Activated CD8-positive, alpha-beta memory T cell treated with anti-CD3 and anti-CD28 coated beads, Interleukin-2, amount 50 U/mL, for 24 hours (primary cell): ENCODE results near the gene UGT1A9.

Source experiments
- DNase-seq: peaks from one replicate; pipeline ENCODE4 v3.0.0-alpha.2; 2020; ENCODE audit errors: extremely low read depth

Gene UGT1A9

DNA sequence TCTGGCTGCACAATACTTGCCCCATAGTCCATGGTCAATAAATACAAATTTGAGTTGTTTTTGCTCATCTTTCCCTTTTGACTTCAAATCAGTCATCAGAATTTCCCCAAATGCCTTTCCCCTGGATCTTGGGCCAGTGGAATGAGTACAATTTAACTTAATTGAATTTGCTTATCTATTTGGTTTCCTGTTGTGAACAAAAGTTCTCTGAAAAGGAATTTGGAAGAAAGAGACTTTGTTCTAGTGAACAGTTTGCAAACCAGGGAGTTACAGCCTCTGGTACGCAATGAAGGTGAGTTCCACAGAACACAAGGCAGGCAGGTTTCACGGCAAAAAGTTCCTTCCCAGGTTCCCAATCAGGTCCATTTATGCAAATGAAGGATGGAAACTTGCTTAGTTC lies 87.2 kb downstream of the UGT1A9 start:
- no peak for DNase-seq

DNA sequence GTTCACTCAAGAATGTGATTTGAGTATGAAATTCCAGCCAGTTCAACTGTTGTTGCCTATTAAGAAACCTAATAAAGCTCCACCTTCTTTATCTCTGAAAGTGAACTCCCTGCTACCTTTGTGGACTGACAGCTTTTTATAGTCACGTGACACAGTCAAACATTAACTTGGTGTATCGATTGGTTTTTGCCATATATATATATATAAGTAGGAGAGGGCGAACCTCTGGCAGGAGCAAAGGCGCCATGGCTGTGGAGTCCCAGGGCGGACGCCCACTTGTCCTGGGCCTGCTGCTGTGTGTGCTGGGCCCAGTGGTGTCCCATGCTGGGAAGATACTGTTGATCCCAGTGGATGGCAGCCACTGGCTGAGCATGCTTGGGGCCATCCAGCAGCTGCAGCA lies 88.3 kb downstream of the UGT1A9 start, which contains the start of gene UGT1A1:
TSS of gene UGT1A1 (plus strand) at position 228 of the 400 bp plus-strand sequence. CDS start at position 246, 18 bp downstream.
- DNase-seq = no peak

DNA sequence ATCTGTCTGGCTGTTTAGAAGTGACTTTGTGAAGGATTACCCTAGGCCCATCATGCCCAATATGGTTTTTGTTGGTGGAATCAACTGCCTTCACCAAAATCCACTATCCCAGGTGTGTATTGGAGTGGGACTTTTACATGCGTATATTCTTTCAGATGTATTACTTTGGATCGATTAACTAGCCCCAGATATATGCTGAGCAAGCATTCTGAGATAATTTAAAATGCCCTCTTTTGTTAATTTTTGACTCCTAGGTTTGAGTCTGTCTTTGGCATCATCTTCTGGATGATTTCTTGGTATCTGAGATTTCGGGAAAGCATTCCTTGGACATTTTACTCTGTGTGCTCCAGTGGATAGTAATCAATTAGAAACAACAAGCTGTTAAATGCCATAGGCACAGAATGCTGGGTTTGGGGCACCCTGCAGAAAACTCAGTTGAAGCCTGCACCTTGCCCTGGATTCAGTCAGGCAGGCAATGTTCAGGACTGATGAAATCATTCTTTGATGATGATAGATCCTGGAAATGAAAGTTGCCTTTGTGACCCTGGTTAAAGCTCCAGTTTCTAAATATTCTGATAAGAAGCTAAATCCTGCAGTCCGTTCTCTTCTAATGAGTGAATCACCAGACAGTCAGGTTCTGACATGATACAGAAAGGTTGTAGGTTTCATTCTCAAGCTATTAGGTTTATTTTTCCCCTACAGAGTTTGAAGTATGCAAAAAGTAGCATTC lies 89.5 kb downstream of the UGT1A9 start:
- DNase-seq = no peak

GRCh38 chr2:233764264-233764663 lies 92.6 kb downstream of the UGT1A9 start:
- DNase-seq = no peak

GRCh38 chr2:233764761-233765160 lies 93.1 kb downstream of the UGT1A9 start:
- no peak for DNase-seq

- DNase-seq = no peak
Measured at GRCh38 chr2:233766416-233766815, 94.7 kb downstream of the UGT1A9 start.

- no peak for DNase-seq
Measured at GRCh38 chr2:233768076-233768475, 96.4 kb downstream of the UGT1A9 start.

DNA sequence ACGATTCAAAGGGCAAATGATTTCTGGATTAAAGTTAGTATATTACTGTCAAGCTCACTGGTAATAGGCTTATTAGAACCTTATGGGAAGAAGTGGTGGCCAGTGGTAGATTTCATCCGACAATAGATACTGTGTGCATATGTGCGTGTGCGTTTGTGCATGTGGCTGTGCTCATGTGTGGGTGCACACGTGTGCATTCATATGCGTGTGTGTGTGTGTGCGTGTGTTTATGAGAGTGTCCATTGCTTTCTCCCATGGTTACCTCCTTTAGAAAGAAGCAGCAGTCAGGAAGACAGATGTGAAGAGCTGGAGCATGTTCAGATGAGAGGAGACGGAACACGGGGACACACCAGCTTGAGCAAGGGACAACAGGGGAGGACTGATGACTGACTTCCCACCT lies 97.6 kb downstream of the UGT1A9 start:
- DNase-seq = no peak

- DNase-seq = no peak
Measured at GRCh38 chr2:233772153-233772552, 100.5 kb downstream of the UGT1A9 start.

GRCh38 chr2:233772583-233772982 lies 100.9 kb downstream of the UGT1A9 start:
- DNase-seq = no peak

DNA sequence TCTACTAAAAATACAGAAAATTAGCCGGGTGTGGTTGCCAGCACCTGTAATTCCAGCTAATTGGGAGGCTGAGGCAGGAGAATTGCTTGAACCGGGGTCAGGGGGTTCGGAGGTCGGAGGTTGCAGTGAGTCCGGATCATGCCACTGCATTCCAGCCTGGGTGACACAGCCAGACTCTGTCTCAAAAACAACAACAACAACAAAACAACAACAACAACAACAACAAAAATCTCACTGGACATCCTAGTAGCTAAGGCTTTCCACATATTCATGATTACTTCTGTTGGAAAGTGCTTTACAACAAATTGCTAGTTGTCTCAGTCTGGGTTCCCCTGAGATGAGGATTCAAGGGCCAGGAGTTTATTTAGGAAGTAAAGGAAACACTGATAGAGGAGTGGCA lies 102.2 kb downstream of the UGT1A9 start:
- no peak for DNase-seq

- DNase-seq = no peak
Measured at GRCh38 chr2:233775414-233775813, 103.7 kb downstream of the UGT1A9 start.

GRCh38 chr2:233778030-233778429 lies 106.3 kb downstream of the UGT1A9 start, which contains the start of gene MROH2A:
Gene MROH2A (plus strand): TSS chr2:233778330. CDS start chr2:233779359, 1,029 bp downstream.
- DNase-seq = no peak

DNA sequence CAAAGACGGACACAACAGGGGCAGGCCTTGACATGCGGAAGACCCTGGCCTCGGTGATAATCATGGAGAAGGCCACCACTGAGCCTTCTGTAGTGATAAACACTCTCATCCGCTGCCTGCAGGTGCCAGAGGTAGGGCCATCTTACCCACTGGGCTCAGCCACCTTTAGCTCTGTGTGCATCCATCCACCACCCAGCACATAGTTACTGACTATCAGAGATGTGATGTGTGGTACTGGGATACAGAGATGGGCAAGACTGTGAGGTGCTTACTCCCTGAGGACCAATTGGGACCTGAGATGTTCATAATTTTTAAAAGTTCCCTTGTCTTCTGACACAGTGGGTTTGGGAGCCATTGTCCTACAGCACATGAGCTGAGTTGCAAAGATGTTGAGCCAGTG lies 108.0 kb downstream of the UGT1A9 start:
- no peak for DNase-seq

GRCh38 chr2:233780771-233781170 lies 109.1 kb downstream of the UGT1A9 start:
- DNase-seq = no peak

DNA sequence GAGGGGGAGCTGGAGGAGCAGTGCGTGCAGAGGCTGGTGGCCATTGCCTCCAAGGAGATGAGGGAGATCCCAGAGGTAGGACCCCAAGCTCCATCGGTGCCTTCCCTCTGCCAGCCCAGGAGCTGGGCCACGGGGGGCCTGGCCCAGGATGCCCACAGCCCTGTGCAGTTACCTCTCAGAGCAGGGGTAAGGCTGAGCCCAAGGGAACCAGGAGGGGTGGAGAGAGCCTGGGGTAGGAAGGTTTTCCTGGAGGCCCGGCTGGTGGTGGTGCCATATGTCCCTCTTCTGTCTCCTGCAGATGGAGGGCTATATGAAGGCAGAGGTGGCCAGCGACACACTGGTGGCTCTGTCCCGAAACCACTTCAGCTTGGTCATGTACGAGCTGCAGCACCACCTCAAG lies 117.9 kb downstream of the UGT1A9 start:
- DNase-seq = no peak

DNA sequence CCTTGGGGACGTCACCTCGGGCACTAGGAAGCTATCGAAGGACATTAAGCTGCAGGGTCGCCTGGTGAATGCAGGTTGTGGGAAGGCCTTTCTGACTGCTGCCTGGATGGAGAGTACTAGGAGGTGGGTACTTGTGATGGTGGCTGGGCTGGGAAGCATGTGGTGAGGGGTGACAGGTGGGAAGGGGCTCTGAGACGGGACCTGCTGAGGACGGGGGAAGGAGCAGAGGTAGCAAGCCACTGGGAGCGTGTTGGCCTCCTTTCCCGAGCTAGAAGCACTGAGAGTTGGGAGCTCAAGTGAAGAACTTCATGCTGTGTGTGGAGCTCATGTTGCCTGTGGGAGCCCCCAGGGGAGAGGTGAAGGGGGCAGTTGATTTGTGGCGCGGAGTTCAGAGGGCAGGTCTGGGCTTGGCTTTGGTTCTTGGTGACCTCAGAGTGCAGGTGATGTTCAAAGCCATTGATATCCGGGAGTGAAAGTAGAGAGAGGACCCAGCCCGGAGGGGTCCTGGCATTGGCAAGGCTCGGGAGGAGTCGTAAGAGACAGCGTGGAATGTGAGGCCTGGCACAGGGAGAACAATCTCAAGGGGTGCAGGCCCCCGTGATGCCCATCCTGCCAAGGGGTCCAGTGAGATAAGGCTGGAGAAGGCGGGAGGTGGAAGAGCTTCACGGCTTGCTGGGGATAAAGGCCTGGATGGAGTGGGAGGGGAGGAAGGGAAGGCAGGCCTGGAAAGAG lies 119.6 kb downstream of the UGT1A9 start:
- no peak for DNase-seq

GRCh38 chr2:233791883-233792329 lies 120.2 kb downstream of the UGT1A9 start:
- no peak for DNase-seq

DNA sequence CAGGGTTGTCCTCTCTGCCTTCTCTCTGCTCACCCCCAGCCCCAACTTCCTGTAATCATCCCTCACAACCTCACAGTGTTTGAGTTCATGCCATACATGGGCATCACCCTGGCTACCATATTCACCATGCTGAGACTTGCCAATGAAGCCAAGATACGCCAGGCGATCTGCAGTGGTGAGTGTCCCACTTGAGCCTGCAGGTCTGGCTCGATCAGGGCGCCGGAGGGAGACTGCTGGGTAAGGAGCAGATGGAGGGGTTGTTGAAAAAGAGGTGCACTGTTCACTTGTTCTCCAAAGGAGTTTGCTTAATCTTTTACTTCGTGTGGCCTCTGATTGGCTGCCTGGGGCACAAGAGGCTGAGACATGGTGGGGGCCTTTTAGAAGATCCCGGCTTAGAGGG lies 121.0 kb downstream of the UGT1A9 start:
- no peak for DNase-seq

- DNase-seq = no peak
Measured at GRCh38 chr2:233793465-233794127, 121.9 kb downstream of the UGT1A9 start.

DNA sequence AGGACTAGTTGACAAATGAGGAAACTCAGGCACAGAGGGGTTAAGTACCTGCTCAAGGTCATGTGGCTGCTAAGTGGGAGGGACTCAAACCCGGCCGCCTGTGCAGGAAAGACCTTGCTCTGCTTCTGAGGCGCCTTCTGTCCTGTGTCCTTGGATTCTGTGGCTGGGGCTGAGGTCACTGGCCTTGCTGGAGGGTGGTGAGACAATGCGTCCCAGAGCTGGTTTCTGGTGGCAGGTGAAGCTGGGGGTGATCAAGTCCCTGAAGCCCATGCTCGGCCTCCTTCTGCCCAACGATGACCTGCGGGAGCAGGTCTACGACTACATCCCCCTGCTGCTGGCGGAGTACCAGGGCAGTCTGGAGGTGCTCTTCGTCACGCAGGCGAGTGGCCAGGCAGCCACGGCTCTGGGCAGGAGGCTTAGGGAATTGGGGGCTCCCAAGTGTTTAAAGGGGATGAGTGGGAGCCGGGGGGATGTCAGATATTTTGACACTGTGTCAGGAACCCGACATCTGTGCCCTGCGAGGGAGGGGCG lies 122.5 kb downstream of the UGT1A9 start:
- DNase-seq = no peak

- no peak for DNase-seq
Measured at GRCh38 chr2:233795735-233796171, 124.1 kb downstream of the UGT1A9 start.
